OCI-LY7 (cell line): ENCODE data around the gene STK31. TPM values are rescaled to one million over a fixed set of nuclear protein-coding genes. Genes with fewer than 3 reads are reported as not detected.
A peak's percentile ranks its signal among the peaks of the same experiment; 100 is the strongest.
"Not testable (repeated sequence)": the region's sequence is repeated elsewhere in the genome, so short reads cannot be mapped to it uniquely, and the experiment has no call there.

ENCODE experiments used
- BruUV-seq: library from RNA; stranded (reverse); fragments of 400-500 nt; replicated peaks from 2 replicates; lab custom pipeline; 2021; lab: Mats Ljungman, UMichigan
- CTCF ChIA-PET: fragments of 300-600 bp; sonication (Branson Sonifier 250); formaldehyde crosslinking; loops from one replicate; lab custom pipeline; 2022; ENCODE audit warnings: antibody characterized with exemption; ENCODE audit not compliant: unreplicated experiment; lab: Charles Lee
- POLR2A ChIA-PET: fragments of 300-600 bp; sonication (Branson Sonifier 250); formaldehyde crosslinking; loops from one replicate; lab custom pipeline; 2022; ENCODE audit warnings: antibody characterized with exemption; lab: Charles Lee
- DNase-seq: peaks from one replicate; pipeline ENCODE4 v3.0.0-alpha.2; 2015; ENCODE audit warnings: low spot score
- H2AFZ ChIP-seq: fragments of 200-600 bp; sonication (generic), shearing (Covaris generic); 2 replicates; pipeline ENCODE4 v1.6.1; 2014; ENCODE audit warnings: mild to moderate bottlenecking, antibody characterized with exemption, low read length, moderate library complexity
- H3K27ac ChIP-seq: fragments of 200-600 bp; sonication (generic); 2 replicates; pipeline ENCODE4 v1.5.1; 2014; ENCODE audit warnings: mixed run types, low read depth, mild to moderate bottlenecking, moderate library complexity, low read length, inconsistent platforms; ENCODE audit not compliant: poor library complexity, severe bottlenecking
- H3K36me3 ChIP-seq: fragments of 200-600 bp; sonication (generic); 2 replicates; pipeline ENCODE4 v1.6.1; 2014; ENCODE audit warnings: mild to moderate bottlenecking, antibody characterized with exemption, low read length, moderate library complexity, mixed read lengths; ENCODE audit not compliant: insufficient read depth
- H3K4me1 ChIP-seq: fragments of 200-600 bp; sonication (generic); 2 replicates; pipeline ENCODE4 v1.5.1; 2014; ENCODE audit warnings: mild to moderate bottlenecking, low read length; ENCODE audit not compliant: insufficient read depth, poor library complexity, severe bottlenecking
- H3K4me2 ChIP-seq: fragments of 200-600 bp; sonication (generic); 2 replicates; pipeline ENCODE4 v1.6.1; 2014; ENCODE audit warnings: mild to moderate bottlenecking, low read length
- H3K4me3 ChIP-seq: fragments of 200-600 bp; sonication (generic); 2 replicates; pipeline ENCODE4 v1.5.1; 2014; ENCODE audit warnings: mild to moderate bottlenecking, low read depth, low read length; ENCODE audit not compliant: poor library complexity, severe bottlenecking
- H3K79me2 ChIP-seq: fragments of 200-600 bp; sonication (generic); 2 replicates; pipeline ENCODE4 v1.6.1; 2016; ENCODE audit warnings: low read depth, mild to moderate bottlenecking, low read length, moderate library complexity, mixed read lengths; ENCODE audit not compliant: insufficient read depth
- H3K9me2 ChIP-seq: fragments of 200-600 bp; sonication (generic); 2 replicates; pipeline ENCODE4 v1.6.1; 2016; ENCODE audit warnings: mild to moderate bottlenecking, low read length, mixed read lengths; ENCODE audit not compliant: insufficient read depth
- H3K9me3 ChIP-seq: fragments of 200-600 bp; sonication (generic); 2 replicates; pipeline ENCODE4 v1.6.1; 2014; ENCODE audit warnings: mild to moderate bottlenecking, mixed run types, low read length, mixed read lengths
- H4K20me1 ChIP-seq: fragments of 200-600 bp; sonication (generic); 2 replicates; pipeline ENCODE4 v1.6.1; 2014; ENCODE audit warnings: mild to moderate bottlenecking, antibody characterized with exemption, low read length, moderate library complexity, mixed read lengths; ENCODE audit not compliant: insufficient read depth
- EZH2phosphoT487 ChIP-seq: fragments of 200-600 bp; sonication (generic); IDR thresholded peaks from 2 replicates; pipeline ENCODE4 v1.6.1; 2018; ENCODE audit warnings: low read depth, borderline replicate concordance, mild to moderate bottlenecking, mixed run types, antibody characterized with exemption, low read length, moderate library complexity, mixed read lengths
- intact Hi-C: fragments of 100-400 bp; cut with micrococcal nuclease; formaldehyde crosslinking; loops from one replicate; pipeline ENCODE4 v1.10.0; 2022; ENCODE audit not compliant: unreplicated experiment
- total RNA-seq, 2 experiments: library from RNA; depleted of rRNA in 1 of 2; stranded (reverse); fragments of >200 nt in 1 of 2; shearing (Covaris generic) in 1 of 2; gene quantifications; 2 replicates each; pipeline ENCODE4 v1.2.3, GENCODE V29; 2014 to 2022
- TF ChIP-seq, protein P1 (sequence below): fragments of 200-600 bp; sonication (generic); conservative IDR thresholded peaks from 2 replicates; pipeline ENCODE4 v1.5.1; 2014; ENCODE audit warnings: mild to moderate bottlenecking, antibody characterized with exemption, low read length, moderate library complexity, mixed read lengths

STK31 gene
- total RNA-seq, 2 experiments from 2014 or later: 0.28 to 0.40 TPM

DNA sequence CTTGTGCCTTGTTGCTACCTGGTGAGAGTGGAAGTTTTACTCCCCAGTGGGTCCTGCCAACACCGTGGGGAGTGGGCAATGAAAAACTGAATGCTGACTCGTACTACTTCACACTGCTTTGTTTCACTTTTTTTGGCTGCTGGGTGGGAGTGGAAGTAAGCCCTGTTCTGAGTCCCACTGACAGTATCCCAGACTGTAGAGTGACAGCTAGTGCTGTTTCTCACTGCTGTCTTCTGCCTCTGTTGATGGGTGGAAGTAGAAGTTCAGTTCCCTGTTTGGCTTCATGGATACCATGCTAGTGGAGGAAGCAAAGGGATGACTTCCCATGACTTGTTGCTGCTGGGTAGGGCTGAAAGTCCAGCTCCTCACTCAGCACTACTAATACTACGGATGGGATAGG, 98.4 kb downstream of the STK31 start:
- ChIA-PET POLR2A (no interaction called here), CTCF (no interaction called here)
- Histone ChIP-seq H3K4me3 (no peak overlapping the region), H3K79me2 (no peaks in the 10 kb centered on the region), H3K4me1 (no peaks in the 10 kb centered on the region), H4K20me1 (no peaks in the 10 kb centered on the region), H3K27ac (no peak overlapping the region), H2AFZ (no peak overlapping the region), H3K9me3 (peaks cover 11% of the 10 kb centered on the region; the same call in 1 of the 2 replicates), H3K4me2 (no peak overlapping the region), H3K9me2 (no peaks in the 10 kb centered on the region), H3K36me3 (no peaks in the 10 kb centered on the region)
- no peak for TF ChIP-seq EZH2phosphoT487
- TF ChIP-seq, protein P1, sequence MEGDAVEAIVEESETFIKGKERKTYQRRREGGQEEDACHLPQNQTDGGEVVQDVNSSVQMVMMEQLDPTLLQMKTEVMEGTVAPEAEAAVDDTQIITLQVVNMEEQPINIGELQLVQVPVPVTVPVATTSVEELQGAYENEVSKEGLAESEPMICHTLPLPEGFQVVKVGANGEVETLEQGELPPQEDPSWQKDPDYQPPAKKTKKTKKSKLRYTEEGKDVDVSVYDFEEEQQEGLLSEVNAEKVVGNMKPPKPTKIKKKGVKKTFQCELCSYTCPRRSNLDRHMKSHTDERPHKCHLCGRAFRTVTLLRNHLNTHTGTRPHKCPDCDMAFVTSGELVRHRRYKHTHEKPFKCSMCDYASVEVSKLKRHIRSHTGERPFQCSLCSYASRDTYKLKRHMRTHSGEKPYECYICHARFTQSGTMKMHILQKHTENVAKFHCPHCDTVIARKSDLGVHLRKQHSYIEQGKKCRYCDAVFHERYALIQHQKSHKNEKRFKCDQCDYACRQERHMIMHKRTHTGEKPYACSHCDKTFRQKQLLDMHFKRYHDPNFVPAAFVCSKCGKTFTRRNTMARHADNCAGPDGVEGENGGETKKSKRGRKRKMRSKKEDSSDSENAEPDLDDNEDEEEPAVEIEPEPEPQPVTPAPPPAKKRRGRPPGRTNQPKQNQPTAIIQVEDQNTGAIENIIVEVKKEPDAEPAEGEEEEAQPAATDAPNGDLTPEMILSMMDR: no peak
- no peak for DNase-seq
- no TSS peak for BruUV-seq
- intact Hi-C loops: no loop called here

GRCh38 chr7:23810099-23810498, 100.1 kb downstream of the STK31 start:
- POLR2A ChIA-PET: no interaction called here
- DNase-seq: no peak
- BruUV-seq: no TSS peak
- H3K9me3 ChIP-seq: peaks cover 11% of the 10 kb centered on the region; the same call in 1 of the 2 replicates
- H2AFZ ChIP-seq: no peak overlapping the region
- no peaks in the 10 kb centered on the region for H3K4me1 ChIP-seq
- no peak overlapping the region for H3K4me2 ChIP-seq
- no peak overlapping the region for H3K4me3 ChIP-seq
- no peaks in the 10 kb centered on the region for H3K9me2 ChIP-seq
- H3K27ac ChIP-seq: no peak overlapping the region
- no peaks in the 10 kb centered on the region for H3K36me3 ChIP-seq
- intact Hi-C loops: no loop called here
- CTCF ChIA-PET: no interaction called here
- TF ChIP-seq, protein P1: no peak
- no peak for TF ChIP-seq EZH2phosphoT487
- H3K79me2 ChIP-seq: no peaks in the 10 kb centered on the region
- H4K20me1 ChIP-seq: no peaks in the 10 kb centered on the region

- H3K36me3 ChIP-seq: no peaks in the 10 kb centered on the region
- peak; percentile 34 for DNase-seq
- H3K9me3 ChIP-seq: peaks cover 11% of the 10 kb centered on the region; the same call in 1 of the 2 replicates
- intact Hi-C loops: no loop called here
- BruUV-seq: no TSS peak
- ChIA-PET CTCF (no interaction called here), POLR2A (no interaction called here)
- H3K9me2 ChIP-seq: no peaks in the 10 kb centered on the region
- H3K4me3 ChIP-seq: no peak overlapping the region
- H2AFZ ChIP-seq: no peak overlapping the region
- H3K27ac ChIP-seq: no peak overlapping the region
- no peaks in the 10 kb centered on the region for H3K4me1 ChIP-seq
- H4K20me1 ChIP-seq: no peaks in the 10 kb centered on the region
- H3K4me2 ChIP-seq: no peak overlapping the region
- no peaks in the 10 kb centered on the region for H3K79me2 ChIP-seq
- TF ChIP-seq, protein P1: peak; percentile 77
- no peak for TF ChIP-seq EZH2phosphoT487
These were observed 101.5 kb downstream of the STK31 start for GRCh38 chr7:23811540-23811939.

GRCh38 chr7:23828125-23828524, 118.1 kb downstream of the STK31 start:
- DNase-seq, H3K36me3 ChIP-seq, H3K9me2 ChIP-seq, BruUV-seq, POLR2A ChIA-PET, H3K4me2 ChIP-seq, H3K4me1 ChIP-seq, H3K79me2 ChIP-seq, H2AFZ ChIP-seq, H3K27ac ChIP-seq, CTCF ChIA-PET, H4K20me1 ChIP-seq, H3K4me3 ChIP-seq, intact Hi-C loops, H3K9me3 ChIP-seq: not testable (repeated sequence)
